Urinary bladder (tissue), 4 donors: ENCODE results near the gene PFKL. TPM values are rescaled to one million over a fixed set of nuclear protein-coding genes. Genes with fewer than 3 reads are reported as not detected.

Experiments
- DNase-seq: peaks from one replicate; pipeline ENCODE4 v3.0.0-alpha.2; 2015; ENCODE audit errors: extremely low spot score
- H3K27ac ChIP-seq: one replicate; pipeline ENCODE4 v1.5.1; 2013; ENCODE audit warnings: low read depth, mild to moderate bottlenecking, moderate library complexity
- H3K36me3 ChIP-seq: one replicate; pipeline ENCODE4 v1.6.1; 2013; ENCODE audit warnings: mild to moderate bottlenecking, moderate library complexity; ENCODE audit not compliant: insufficient read depth
- H3K4me1 ChIP-seq: one replicate; pipeline ENCODE4 v1.6.1; 2013; ENCODE audit warnings: mild to moderate bottlenecking, moderate library complexity; ENCODE audit not compliant: insufficient read depth
- H3K4me3 ChIP-seq: one replicate; pipeline ENCODE4 v1.5.1; 2013; ENCODE audit warnings: low read depth, low read length
- WGBS: extraction: QIAGEN DNeasy Blood & Tissue Kit; methylation state at CpG from one replicate; pipeline ENCODE4 v1.1.7; 2013; 5-methylcytosine and 5-hydroxymethylcytosine counted together
- polyA plus RNA-seq: library from polyadenylated mRNA; stranded (reverse); fragments of 200-250 nt; gene quantifications from one replicate; pipeline ENCODE4 v1.2.3, GENCODE V29; 2013
- total RNA-seq: library from RNA; depleted of rRNA; stranded (reverse); fragments of >200 nt; gene quantifications from one replicate; pipeline ENCODE4 v1.2.3, GENCODE V29; 2014
- donor health status: healthy with polysubstance abuse.
- donor health status: healthy.

The PFKL gene
- total and polyA plus RNA-seq, 2 donors: 74.8 to 116 TPM

DNA sequence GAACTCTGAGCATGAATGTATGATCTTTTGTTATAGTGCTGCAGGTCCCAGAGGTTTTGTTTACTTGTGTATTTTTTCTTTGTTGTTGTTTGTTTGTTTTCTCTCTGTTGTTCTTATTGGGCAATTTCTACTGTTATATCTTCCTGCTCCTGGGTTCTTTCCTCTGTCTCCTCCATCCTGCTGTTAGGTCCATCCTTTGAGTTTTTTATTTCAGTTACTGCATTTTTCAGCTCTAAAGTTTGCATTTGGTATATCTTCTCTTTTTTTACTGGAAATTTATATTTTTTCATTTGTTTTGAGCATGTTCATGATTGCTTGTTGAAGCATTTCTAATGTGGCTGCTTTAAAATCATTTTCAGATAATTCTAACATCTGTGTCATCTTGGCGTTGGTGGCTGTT lies 63.4 kb downstream of the PFKL start:
- Histone ChIP-seq H3K4me3 (no peak overlapping the region), H3K4me1 (no peaks in the 10 kb centered on the region), H3K36me3 (no peaks in the 10 kb centered on the region), H3K27ac (no peak overlapping the region)
- 94% methylated on average over 1 of the region's 1 CpG for whole genome bisulfite sequencing
- DNase-seq: no peak

DNA sequence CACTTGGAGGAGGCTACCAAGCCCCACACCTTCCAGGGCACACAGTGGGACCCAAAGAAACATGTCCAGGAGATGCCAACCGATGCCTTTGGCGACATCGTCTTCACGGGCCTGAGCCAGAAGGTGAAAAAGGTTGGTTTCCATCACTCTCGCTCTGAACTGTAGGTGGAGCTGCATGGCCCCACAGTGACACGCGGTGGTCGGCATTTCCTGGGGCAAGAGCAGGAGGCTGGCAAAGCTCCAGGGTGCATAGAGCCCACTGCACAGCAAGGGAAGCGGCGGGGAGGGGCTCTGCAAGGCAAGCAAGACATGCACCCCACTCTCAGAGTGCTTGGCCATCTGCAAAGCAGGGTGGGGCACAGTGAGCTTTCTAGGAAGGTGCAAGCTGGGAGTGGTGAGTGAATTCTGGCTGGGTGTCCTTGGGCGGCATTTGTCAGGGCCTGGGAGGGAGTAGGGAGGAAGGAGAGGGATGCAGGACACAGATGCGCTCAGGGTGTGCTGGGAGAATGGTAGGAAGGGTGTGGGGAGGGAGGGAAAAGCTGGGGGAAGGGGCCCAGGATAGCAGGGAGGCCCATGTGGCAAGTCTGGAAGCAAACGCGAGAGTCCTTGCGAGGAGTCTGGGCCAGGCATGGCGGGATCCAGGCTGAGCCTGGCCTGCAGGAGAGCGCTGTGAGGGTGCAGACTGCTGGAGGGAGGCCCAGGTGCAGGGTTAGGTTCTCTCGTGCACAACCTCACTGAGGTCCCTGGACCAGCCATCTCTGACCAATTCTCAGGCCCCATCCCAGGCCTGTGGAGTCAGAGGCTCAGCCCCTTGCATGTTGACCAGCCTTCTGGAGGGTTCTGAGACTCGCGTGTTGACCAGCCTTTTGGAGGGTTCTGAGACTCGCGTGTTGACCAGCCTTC lies 64.5 kb downstream of the PFKL start:
- 78% methylated on average over 22 of the region's 22 CpGs for WGBS
- Histone ChIP-seq H3K4me3 (no peak overlapping the region), H3K27ac (no peak overlapping the region), H3K4me1 (no peaks in the 10 kb centered on the region), H3K36me3 (no peaks in the 10 kb centered on the region)
- DNase-seq: no peak

DNA sequence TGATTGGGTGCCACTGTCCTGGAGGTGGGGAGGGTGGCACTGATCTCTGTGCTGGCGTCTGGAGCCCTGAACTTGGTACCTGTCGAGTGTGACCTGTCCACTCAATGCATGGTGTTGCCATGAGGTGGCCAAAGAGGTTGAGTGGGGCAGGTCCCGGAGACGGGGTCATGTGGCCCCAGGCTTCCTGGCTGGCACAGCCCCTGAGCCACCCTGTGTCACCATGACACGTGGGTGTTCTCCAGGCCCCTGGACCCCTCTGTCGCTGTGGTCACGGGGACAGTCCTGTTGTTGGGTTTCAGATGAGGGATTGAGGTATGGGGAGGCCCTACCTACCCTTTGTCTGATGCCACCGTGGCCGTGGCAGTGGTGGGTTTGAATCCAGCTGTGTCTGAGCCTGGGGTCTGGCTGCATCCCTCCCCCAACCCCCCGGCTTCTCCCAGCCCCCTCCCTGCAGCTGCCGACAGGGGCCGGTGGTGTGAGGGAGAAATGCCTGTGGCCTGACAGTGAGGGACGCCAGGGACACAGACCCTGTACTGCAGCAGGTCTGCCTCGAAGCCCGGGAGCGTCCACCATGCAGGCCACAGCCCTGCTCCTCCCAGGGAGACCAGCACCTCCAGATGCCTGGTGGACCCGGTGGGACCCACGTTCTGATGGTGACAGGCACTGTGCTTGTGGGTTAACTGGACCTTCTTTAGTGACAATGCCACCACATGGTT lies 65.6 kb downstream of the PFKL start:
- DNase-seq: no peak
- 89% methylated on average over 18 of the region's 18 CpGs for WGBS
- no peaks in the 10 kb centered on the region for H3K36me3 ChIP-seq
- no peaks in the 10 kb centered on the region for H3K4me1 ChIP-seq
- no peak overlapping the region for H3K27ac ChIP-seq
- no peak overlapping the region for H3K4me3 ChIP-seq

DNA sequence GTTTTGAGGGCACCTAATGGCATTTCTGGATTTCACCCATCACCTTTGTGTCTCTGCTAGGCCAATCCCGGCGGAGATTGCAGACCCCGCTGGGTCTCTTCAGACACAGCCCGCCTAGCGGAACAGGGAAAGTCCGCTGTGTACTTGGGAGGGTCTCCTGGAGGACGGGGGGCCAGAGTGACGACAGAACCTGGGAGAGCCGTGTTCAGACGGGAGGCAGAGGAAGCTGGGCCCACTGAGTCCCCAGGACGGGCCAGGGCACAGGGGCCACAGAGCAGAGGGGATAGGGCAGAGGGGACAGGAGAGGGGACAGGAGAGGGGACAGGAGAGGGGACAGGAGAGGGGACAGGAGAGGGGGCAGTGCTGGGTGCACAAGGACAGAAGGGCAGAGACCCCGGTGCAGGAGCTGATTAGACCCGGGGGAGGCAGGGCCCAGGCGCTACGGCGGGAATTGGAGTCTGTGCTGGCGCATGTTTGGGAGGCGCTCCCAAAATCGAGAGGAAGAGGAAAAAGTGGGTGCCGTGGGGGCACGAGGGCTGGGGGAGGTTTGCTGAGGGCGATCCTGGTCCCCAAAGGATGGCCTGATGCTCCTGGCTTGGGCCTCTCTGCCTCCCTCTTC lies 66.2 kb downstream of the PFKL start:
- 91% methylated on average over 22 of the region's 22 CpGs for WGBS
- no peak overlapping the region for H3K4me3 ChIP-seq
- H3K27ac ChIP-seq: no peak overlapping the region
- no peaks in the 10 kb centered on the region for H3K4me1 ChIP-seq
- DNase-seq: no peak
- no peaks in the 10 kb centered on the region for H3K36me3 ChIP-seq

DNA sequence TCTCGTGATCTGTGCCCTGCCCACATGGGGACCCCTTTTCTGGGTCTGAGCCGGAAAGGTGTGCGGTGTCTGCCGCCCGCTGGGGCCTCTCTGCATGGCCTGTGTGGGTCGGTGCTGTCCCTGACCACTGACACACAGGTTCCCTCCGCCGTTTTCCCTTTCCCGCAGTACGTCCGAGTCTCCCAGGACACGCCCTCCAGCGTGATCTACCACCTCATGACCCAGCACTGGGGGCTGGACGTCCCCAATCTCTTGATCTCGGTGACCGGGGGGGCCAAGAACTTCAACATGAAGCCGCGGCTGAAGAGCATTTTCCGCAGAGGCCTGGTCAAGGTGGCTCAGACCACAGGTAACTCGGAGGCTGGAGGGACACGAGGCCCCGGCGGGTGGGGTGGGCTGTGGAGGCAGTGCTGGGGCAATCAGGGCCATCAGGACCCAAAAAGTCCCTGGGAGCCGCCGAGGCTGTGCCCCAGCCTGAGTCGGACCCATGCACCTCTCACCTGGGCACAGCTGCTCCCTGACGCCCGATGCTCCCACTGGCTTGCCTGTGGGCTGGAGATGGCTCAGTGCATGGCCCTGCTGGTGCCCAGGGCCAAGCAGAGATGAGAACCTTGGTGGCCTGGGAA lies 66.8 kb downstream of the PFKL start:
- DNase-seq: no peak
- Histone ChIP-seq H3K27ac (no peak overlapping the region), H3K36me3 (no peaks in the 10 kb centered on the region), H3K4me1 (no peaks in the 10 kb centered on the region), H3K4me3 (no peak overlapping the region)
- 88% methylated on average over 28 of the region's 28 CpGs for WGBS

DNA sequence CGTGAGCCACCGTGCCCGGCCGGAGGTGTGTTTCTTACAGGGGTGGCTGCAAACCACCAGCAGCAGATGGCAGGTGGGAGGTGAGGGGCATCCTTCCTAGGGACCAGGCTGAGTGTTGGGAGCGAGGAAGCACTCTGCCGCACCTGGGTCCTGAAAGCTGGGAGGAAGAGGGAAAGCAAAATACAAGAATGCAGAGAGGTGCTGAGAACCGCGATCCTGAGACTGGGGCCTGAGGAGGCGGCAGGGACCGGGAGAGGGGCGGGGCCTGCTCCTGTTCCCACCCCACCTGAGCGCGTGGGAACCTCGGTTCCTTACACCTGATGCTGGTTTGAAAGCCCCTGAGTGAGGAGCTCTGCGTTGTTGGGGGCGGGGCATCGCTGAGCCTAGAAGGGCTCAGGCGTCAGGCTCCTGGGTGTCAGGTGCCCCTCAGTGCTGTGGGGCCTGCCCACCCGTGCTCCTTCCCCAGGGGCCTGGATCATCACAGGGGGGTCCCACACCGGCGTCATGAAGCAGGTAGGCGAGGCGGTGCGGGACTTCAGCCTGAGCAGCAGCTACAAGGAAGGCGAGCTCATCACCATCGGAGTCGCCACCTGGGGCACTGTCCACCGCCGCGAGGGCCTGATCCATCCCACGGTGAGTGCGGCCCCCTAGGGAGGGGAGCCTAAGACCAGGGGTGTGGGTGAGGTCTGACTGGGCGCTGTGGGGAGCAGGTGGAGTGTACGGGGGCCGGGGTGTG lies 69.0 kb downstream of the PFKL start:
- no peak overlapping the region for H3K27ac ChIP-seq
- DNase-seq: no peak
- no peak overlapping the region for H3K4me3 ChIP-seq
- no peaks in the 10 kb centered on the region for H3K4me1 ChIP-seq
- no peaks in the 10 kb centered on the region for H3K36me3 ChIP-seq
- WGBS: 31% methylated on average over 35 of the region's 35 CpGs

DNA sequence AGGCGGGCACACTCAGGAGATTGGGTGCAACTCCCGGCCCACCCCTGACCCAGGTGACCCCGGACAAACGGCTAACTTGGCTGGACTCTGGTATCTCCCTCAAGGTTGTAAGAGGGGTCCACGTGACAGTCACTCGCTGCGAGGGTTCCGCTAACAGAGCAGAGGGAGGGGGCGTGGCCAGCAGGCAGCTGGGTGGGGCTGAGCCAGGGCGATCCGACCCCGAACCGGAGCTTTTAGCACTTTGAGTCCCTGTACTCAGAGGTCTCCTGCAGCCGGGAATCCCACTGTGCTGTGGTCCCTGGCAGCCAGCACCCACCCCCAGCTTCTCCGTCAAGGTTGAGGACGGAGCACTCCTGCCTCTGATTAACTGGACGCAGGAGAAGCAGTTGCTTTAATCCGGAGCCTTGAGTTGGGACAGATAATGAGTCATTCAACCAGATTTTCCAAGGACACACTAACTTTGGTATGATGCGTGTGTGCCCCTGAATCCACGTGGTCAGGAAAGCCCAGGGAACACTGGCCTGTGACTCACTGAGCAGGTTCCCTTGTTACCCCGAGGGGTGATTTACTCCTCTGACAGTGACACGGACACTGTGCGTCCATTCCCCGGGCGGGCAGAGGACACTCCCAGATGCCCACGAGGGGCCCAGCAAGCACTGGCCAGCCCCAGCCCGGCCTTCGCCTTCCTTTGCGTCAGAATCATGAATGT lies 70.3 kb downstream of the PFKL start:
- H3K36me3 ChIP-seq: no peaks in the 10 kb centered on the region
- no peak for DNase-seq
- H3K4me1 ChIP-seq: no peaks in the 10 kb centered on the region
- 30% methylated on average over 29 of the region's 29 CpGs for WGBS
- H3K27ac ChIP-seq: no peak overlapping the region
- no peak overlapping the region for H3K4me3 ChIP-seq

DNA sequence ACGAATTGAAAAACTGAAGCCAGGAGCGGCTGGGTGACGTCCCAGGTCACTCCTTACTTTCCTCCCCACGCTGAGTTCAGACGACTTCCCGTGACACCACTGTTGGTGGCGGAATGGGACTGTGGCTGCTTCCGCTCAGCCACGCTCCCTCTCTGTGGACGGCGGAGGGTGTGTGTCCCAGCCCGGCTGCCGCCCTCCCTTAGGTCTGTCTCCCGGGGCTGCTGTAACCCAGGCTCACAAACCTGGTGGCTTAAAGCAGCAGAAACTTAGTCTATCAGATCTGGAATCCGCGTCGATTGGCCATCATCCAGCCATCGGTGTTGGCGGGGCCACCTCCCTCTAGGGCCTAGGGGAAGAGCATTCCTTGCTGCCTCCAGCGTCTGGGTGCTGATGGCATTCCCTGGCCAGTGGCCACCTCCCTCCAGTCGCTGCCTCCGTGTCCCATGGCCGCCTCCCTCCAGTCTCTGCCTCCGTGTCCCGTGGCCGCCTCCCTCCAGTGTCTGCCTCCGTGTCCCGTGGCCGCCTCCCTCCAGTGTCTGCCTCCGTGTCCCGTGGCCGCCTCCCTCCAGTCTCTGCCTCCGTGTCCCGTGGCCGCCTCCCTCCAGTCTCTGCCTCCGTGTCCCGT lies 71.0 kb downstream of the PFKL start:
- DNase-seq: no peak
- Histone ChIP-seq H3K27ac (no peak overlapping the region), H3K36me3 (no peaks in the 10 kb centered on the region), H3K4me3 (no peak overlapping the region), H3K4me1 (no peaks in the 10 kb centered on the region)
- WGBS: 88% methylated on average over 35 of the region's 37 CpGs

DNA sequence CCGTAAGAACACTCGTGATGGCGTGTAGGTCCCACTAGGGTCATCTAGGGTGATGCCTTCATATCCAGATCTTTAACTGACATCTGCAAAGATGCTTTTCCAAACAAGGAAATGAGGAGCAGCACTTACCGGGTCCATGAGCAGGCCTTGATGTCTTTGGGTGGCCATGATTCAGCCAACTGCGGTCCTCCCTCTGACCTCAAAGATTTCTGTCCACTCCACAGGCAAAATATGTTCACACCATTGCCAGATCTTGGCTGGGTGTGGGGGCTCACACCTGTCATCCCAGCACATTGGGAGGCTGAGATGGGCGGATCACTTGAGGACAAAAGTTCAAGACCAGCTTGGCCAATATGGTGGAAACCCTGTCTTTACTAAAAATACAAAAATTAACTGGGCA lies 71.7 kb downstream of the PFKL start:
- WGBS: 90% methylated on average over 6 of the region's 6 CpGs
- Histone ChIP-seq H3K4me3 (no peak overlapping the region), H3K4me1 (no peaks in the 10 kb centered on the region), H3K27ac (no peak overlapping the region), H3K36me3 (no peaks in the 10 kb centered on the region)
- no peak for DNase-seq

DNA sequence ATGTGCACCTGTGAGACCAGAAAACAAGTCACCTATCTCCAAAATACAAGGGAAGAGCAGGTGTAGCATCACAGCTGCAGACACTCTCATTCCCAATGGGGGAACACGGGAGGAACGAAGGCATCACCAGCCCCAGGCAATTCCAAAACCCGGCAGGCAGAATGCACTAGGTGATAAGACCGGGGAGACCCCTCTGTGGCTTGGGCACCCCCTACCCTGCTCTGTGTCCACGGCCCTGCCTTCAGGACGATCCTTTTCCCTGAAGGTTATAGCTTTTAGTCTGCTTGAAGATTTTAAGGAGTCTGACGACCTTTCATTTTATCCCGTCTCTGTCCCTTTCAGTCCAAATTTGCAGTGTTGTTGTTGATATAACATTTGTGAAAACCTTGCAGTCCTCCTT lies 72.8 kb downstream of the PFKL start:
- no peaks in the 10 kb centered on the region for H3K36me3 ChIP-seq
- no peak for DNase-seq
- H3K27ac ChIP-seq: no peak overlapping the region
- no peak overlapping the region for H3K4me3 ChIP-seq
- H3K4me1 ChIP-seq: no peaks in the 10 kb centered on the region
- 75% methylated on average over 8 of the region's 8 CpGs for WGBS

DNA sequence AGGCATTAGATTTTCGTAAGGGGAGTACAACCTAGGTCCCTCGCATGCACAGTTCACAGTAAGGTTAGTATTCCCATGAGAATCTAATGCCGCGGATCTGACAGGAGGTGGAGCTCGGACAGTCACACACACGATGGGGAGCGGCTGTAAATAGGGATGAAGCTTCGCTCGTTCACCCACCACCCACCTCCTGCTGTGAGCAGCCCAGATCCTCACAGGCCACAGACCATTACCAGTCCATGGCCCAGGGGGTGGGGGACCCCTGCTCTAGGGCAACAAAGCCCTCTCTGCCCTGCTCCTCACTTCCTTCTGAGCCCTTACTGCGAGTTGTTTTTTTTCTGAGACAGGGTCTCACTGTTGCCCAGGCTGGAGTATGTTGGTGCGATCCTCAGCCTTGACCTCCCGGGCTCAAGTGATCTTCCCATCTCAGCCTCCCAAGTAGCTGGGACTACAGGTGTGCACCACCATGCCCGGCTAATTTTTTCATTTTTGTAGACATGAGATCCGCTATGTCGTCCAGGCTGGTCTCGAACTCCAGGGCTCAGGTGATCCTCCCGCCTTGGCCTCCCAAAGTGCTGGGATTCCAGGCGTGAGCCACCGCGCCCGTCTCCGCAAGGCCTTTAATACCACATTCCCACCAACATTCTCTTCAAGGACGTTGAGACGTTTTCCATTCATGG lies 74.9 kb downstream of the PFKL start:
- Histone ChIP-seq H3K27ac (no peak overlapping the region), H3K4me1 (no peaks in the 10 kb centered on the region), H3K4me3 (no peak overlapping the region), H3K36me3 (no peaks in the 10 kb centered on the region)
- DNase-seq: no peak
- 88% methylated on average over 24 of the region's 24 CpGs for WGBS

DNA sequence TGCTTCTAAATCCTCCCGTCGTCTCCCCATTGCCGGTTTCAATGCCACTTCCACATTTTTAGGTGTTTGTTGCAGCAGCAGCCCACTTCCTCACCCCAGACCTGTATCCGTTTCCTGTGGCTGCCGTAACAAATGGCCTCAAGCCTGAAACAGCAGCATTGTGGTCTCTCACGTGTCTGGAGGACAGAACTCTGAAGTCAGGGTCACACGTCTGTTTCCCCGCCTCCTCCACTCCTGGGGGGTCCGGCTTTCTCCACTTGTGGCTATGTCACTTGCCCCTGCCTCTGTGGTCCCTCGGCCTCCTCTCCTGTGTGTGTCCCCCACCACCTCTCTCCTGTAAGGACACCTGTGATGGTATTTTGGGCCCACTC lies 75.4 kb downstream of the PFKL start:
- no peak overlapping the region for H3K4me3 ChIP-seq
- no peak overlapping the region for H3K27ac ChIP-seq
- no peaks in the 10 kb centered on the region for H3K4me1 ChIP-seq
- H3K36me3 ChIP-seq: no peaks in the 10 kb centered on the region
- WGBS: 75% methylated on average over 10 of the region's 10 CpGs
- no peak for DNase-seq
